HCT116 (cell line): ENCODE measurements around the gene TBC1D23.

ENCODE experiments used
- JUND ChIP-seq: IDR thresholded peaks from 2 replicates; pipeline ENCODE4 v1.6.1; 2012
- POLR2AphosphoS5 ChIP-seq: IDR thresholded peaks from 2 replicates; pipeline ENCODE4 v1.6.1; 2011; ENCODE audit warnings: mild to moderate bottlenecking, low read depth, low read length, moderate library complexity
- TF ChIP-seq, protein P1 (sequence below): IDR thresholded peaks from 2 replicates; pipeline ENCODE4 v1.6.1; 2011; ENCODE audit warnings: mild to moderate bottlenecking, low read length, moderate library complexity; ENCODE audit not compliant: insufficient replicate concordance; ENCODE audit errors: extremely low read depth
- TF ChIP-seq, protein P2 (sequence below), 3 experiments: fragments of 200-600 bp in 1 of 3; sonication (generic) in 1 of 3; IDR thresholded peaks in 2 of 3; conservative IDR thresholded peaks in 1 of 3; 2 replicates each; pipeline ENCODE4 v1.5.1; 2012 to 2017; ENCODE audit warnings: low read depth in 2 of 3, low read length in 2 of 3, antibody characterized with exemption in 1 of 3, borderline replicate concordance in 1 of 3, control low read depth in 1 of 3, mild to moderate bottlenecking in 1 of 3, mixed read lengths in 1 of 3, mixed run types in 1 of 3, moderate library complexity in 1 of 3; ENCODE audit not compliant: insufficient read depth in 1 of 3
- TF ChIP-seq, protein P3 (sequence below): IDR thresholded peaks from 2 replicates; pipeline ENCODE4 v1.6.1; 2012; ENCODE audit warnings: low read depth

DNA sequence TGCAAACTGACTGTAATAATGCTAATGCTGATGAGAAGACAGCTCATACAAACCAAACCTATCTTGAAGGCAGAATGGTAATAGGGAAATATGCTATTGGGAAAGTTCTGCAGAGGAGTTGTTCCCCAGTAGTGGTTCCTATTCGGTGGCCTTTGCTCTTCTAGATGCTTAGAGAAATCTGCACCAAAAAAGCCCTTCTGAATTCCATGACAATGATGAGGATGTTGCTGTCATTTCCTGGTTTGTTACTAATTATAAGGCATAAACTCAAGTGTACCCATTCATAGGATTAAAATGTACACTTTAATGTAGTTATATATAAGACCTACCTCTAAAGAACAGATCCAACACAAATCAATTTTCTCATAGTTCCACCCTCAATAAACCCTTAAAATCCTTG, 110.0 kb downstream of the TBC1D23 start:
- TF ChIP-seq, protein P1, sequence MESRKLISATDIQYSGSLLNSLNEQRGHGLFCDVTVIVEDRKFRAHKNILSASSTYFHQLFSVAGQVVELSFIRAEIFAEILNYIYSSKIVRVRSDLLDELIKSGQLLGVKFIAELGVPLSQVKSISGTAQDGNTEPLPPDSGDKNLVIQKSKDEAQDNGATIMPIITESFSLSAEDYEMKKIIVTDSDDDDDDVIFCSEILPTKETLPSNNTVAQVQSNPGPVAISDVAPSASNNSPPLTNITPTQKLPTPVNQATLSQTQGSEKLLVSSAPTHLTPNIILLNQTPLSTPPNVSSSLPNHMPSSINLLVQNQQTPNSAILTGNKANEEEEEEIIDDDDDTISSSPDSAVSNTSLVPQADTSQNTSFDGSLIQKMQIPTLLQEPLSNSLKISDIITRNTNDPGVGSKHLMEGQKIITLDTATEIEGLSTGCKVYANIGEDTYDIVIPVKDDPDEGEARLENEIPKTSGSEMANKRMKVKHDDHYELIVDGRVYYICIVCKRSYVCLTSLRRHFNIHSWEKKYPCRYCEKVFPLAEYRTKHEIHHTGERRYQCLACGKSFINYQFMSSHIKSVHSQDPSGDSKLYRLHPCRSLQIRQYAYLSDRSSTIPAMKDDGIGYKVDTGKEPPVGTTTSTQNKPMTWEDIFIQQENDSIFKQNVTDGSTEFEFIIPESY: no peak
- TF ChIP-seq, protein P2, sequence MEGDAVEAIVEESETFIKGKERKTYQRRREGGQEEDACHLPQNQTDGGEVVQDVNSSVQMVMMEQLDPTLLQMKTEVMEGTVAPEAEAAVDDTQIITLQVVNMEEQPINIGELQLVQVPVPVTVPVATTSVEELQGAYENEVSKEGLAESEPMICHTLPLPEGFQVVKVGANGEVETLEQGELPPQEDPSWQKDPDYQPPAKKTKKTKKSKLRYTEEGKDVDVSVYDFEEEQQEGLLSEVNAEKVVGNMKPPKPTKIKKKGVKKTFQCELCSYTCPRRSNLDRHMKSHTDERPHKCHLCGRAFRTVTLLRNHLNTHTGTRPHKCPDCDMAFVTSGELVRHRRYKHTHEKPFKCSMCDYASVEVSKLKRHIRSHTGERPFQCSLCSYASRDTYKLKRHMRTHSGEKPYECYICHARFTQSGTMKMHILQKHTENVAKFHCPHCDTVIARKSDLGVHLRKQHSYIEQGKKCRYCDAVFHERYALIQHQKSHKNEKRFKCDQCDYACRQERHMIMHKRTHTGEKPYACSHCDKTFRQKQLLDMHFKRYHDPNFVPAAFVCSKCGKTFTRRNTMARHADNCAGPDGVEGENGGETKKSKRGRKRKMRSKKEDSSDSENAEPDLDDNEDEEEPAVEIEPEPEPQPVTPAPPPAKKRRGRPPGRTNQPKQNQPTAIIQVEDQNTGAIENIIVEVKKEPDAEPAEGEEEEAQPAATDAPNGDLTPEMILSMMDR (IDR thresholded peaks at IDR 0.05 in 2 of 3, conservative IDR thresholded peaks at IDR 0.05 in 1 of 3; ENCODE audit: borderline replicate concordance in 1 of 3, insufficient read depth in 1 of 3, low read depth in 2 of 3, low read length in 2 of 3): no peak
- TF ChIP-seq JUND (no peak), POLR2AphosphoS5 (no peak)
- TF ChIP-seq, protein P3, sequence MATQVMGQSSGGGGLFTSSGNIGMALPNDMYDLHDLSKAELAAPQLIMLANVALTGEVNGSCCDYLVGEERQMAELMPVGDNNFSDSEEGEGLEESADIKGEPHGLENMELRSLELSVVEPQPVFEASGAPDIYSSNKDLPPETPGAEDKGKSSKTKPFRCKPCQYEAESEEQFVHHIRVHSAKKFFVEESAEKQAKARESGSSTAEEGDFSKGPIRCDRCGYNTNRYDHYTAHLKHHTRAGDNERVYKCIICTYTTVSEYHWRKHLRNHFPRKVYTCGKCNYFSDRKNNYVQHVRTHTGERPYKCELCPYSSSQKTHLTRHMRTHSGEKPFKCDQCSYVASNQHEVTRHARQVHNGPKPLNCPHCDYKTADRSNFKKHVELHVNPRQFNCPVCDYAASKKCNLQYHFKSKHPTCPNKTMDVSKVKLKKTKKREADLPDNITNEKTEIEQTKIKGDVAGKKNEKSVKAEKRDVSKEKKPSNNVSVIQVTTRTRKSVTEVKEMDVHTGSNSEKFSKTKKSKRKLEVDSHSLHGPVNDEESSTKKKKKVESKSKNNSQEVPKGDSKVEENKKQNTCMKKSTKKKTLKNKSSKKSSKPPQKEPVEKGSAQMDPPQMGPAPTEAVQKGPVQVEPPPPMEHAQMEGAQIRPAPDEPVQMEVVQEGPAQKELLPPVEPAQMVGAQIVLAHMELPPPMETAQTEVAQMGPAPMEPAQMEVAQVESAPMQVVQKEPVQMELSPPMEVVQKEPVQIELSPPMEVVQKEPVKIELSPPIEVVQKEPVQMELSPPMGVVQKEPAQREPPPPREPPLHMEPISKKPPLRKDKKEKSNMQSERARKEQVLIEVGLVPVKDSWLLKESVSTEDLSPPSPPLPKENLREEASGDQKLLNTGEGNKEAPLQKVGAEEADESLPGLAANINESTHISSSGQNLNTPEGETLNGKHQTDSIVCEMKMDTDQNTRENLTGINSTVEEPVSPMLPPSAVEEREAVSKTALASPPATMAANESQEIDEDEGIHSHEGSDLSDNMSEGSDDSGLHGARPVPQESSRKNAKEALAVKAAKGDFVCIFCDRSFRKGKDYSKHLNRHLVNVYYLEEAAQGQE: no peak
